Measurements from ENCODE around the gene SLC38A9. TPM values are rescaled to one million over a fixed set of nuclear protein-coding genes. Genes with fewer than 3 reads are reported as not detected.
"Not testable (repeated sequence)": the region's sequence is repeated elsewhere in the genome, so short reads cannot be mapped to it uniquely, and the experiment has no call there.

Gene SLC38A9
- total RNA-seq, 2 donors from 2014 or later = 14.8 to 20.8 TPM

DNA sequence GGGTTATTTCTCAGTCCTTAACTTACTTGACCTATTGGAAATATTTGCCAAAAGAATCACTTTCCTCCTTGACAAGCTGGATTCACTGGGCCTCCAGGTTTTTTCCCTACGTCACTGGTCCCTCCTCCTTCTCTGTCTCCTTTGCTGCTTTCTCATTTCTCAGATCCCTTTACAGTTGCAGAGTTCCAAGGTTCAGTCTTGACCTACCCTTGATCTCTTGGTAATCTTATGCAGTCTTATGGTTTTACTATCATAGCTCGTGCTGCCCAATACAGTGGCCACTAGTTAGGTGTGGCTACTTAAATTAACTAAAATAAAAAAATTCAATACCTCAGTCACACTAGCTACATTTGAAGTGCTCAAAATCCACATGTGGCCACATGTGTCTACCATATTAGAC lies 11.4 kb downstream of the SLC38A9 start:
- Histone ChIP-seq H3K27ac (no peak overlapping the region), H3K9me3 (no peaks in the 10 kb centered on the region), H3K4me3 (no peak overlapping the region), H3K27me3 (replicated peaks; ENCODE audit: insufficient read depth) (no peaks in the 10 kb centered on the region), H3K36me3 (no peaks in the 10 kb centered on the region), H3K4me1 (replicated peaks) (no peaks in the 10 kb centered on the region)
- 93% methylated on average over 2 of the region's 2 CpGs for WGBS
- no peak for DNase-seq (ENCODE audit: low spot score)
- TF ChIP-seq POLR2A (IDR thresholded peaks at IDR 0.05) = no peak
- intact Hi-C loops (cut with DNase I) = no loop called here

DNA sequence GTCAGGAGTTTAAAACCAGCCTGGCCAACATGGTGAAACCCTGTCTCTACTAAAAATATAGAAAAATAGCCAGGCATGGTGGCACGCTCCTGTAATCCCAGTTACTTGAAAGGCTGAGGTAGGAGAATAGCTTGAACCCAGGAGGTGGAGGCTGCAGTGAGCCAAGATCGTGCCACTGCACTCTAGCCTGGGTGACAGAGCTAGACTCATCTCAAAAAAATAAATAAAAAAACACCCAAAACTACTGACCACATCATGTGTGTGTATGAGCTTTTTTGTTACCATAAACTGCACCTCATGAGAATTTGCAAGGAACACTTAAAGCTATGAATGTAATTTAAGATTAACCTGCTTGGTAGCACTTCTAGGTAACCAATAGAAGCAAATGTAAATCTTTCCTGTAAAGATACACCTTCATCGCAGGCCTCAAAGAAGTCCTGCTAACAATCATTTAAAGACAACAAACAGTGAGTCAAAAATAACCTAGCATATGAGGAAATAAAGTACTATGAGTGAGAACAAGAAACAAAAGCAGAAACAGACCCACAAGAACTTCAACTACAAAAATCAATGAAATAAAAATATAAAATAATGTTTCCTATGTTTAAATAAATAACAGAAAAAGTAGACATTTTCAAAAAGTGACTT lies 13.0 kb downstream of the SLC38A9 start:
- H3K4me3 ChIP-seq = no peak overlapping the region
- no peaks in the 10 kb centered on the region for H3K36me3 ChIP-seq
- no peaks in the 10 kb centered on the region for H3K9me3 ChIP-seq
- no peaks in the 10 kb centered on the region for H3K27me3 ChIP-seq (replicated peaks; ENCODE audit: insufficient read depth)
- whole genome bisulfite sequencing = 80% methylated on average over 3 of the region's 3 CpGs
- intact Hi-C loops (cut with DNase I) = no loop called here
- DNase-seq (ENCODE audit: low spot score) = no peak
- H3K4me1 ChIP-seq (replicated peaks) = no peaks in the 10 kb centered on the region
- TF ChIP-seq POLR2AphosphoS5 (IDR thresholded peaks at IDR 0.05) (no peak), POLR2A (IDR thresholded peaks at IDR 0.05) (no peak)
- TF ChIP-seq, protein P1, sequence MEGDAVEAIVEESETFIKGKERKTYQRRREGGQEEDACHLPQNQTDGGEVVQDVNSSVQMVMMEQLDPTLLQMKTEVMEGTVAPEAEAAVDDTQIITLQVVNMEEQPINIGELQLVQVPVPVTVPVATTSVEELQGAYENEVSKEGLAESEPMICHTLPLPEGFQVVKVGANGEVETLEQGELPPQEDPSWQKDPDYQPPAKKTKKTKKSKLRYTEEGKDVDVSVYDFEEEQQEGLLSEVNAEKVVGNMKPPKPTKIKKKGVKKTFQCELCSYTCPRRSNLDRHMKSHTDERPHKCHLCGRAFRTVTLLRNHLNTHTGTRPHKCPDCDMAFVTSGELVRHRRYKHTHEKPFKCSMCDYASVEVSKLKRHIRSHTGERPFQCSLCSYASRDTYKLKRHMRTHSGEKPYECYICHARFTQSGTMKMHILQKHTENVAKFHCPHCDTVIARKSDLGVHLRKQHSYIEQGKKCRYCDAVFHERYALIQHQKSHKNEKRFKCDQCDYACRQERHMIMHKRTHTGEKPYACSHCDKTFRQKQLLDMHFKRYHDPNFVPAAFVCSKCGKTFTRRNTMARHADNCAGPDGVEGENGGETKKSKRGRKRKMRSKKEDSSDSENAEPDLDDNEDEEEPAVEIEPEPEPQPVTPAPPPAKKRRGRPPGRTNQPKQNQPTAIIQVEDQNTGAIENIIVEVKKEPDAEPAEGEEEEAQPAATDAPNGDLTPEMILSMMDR (IDR thresholded peaks at IDR 0.05) = no peak
- no peak overlapping the region for H3K27ac ChIP-seq

DNA sequence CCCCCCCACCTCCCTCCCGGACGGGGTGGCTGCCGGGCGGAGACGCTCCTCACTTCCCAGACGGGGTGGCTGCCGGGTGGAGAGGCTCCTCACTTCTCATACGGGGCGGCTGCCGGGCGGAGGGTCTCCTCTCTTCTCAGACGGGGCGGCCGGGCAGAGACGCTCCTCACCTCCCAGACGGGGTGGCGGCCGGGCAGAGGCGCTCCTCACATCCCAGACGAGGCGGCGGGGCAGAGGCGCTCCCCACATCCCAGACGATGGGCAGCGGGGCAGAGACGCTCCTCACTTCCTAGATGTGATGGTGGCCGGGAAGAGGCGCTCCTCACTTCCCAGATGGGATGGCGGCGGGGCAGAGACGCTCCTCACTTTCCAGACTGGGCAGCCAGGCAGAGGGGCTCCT lies 15.4 kb downstream of the SLC38A9 start:
- 94% methylated on average over 16 of the region's 31 CpGs for WGBS
- intact Hi-C loops (cut with DNase I); DNase-seq (ENCODE audit: low spot score); H3K27ac ChIP-seq; H3K4me1 ChIP-seq (replicated peaks); H3K27me3 ChIP-seq (replicated peaks; ENCODE audit: insufficient read depth); H3K9me3 ChIP-seq; H3K4me3 ChIP-seq; H3K36me3 ChIP-seq: not testable (repeated sequence)

DNA sequence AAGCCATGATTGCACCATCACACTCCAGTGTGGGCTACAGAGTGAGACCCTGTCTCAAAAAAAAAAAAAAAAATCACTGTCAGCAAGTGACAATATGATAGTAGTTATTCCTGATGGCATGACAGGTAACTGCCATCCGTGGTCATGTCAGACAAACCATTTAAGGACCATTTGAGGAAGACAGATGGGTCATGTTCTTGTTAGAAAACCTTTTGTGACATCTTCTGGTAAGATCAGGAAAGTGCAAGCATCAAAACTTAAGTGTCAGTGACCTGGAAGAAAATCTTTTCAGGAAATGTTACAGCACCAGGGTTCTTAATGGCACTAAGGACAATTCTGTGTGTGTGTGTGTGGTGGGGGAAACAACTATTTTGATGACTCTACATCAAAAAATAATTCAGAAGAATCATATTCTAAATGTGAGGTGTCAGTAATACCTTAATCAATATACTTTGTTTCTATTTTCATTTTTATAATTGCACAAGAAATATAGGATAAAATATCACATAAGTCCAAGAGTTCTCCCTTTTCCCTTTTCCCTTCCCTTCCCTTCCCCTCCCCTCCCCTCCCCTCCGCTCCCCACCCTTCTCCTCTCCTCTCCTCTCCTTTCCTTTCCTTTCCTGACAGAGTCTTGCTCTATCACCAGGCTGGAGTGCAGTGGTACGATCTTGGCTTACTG lies 17.8 kb downstream of the SLC38A9 start:
- Histone ChIP-seq H3K4me3 (no peak overlapping the region), H3K9me3 (no peaks in the 10 kb centered on the region), H3K27me3 (replicated peaks; ENCODE audit: insufficient read depth) (no peaks in the 10 kb centered on the region), H3K36me3 (no peaks in the 10 kb centered on the region), H3K4me1 (replicated peaks) (peaks cover 15% of the 10 kb centered on the region), H3K27ac (no peak overlapping the region)
- intact Hi-C loops (cut with DNase I) = loop anchor here (5.0 kb wide), 2 partner anchors 352 to 367 kb away; no protein-coding TSS in a partner anchor
- TF ChIP-seq, protein P1 (IDR thresholded peaks at IDR 0.05) = peak in 3 of 4 experiments; percentile 26 to 55 (median 45)
- TF ChIP-seq POLR2A (IDR thresholded peaks at IDR 0.05) (no peak), POLR2AphosphoS5 (IDR thresholded peaks at IDR 0.05) (peak; percentile 36)
- no peak for DNase-seq (ENCODE audit: low spot score)
- 71% methylated on average over 3 of the region's 3 CpGs for WGBS

DNA sequence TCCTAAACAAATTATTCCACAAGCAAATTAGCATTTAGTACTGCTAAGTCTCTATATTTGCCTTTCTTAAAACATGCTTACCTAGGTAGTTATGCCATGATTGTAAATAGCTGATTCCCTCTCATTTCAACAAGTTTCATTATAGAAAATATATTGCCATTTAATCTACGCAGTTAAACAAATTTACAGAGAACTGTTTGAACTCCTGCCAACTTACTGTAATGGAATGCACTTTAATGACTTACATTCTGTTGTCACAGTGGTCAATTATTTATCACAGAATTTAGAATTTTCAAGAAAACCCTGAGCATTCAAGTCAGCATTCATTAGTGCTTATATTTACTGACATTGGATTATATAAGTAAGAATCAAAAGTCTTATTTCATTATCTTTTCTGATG lies 19.6 kb downstream of the SLC38A9 start:
- DNase-seq (ENCODE audit: low spot score) = no peak
- WGBS = 27% methylated on average over 1 of the region's 1 CpG
- intact Hi-C loops (cut with DNase I) = loop anchor here (5.0 kb wide), 2 partner anchors 350 to 365 kb away; no protein-coding TSS in a partner anchor

More for the DNA sequence above, 19.6 kb downstream of the SLC38A9 start:
- Histone ChIP-seq H3K9me3 (no peaks in the 10 kb centered on the region), H3K4me3 (no peak overlapping the region), H3K27me3 (replicated peaks; ENCODE audit: insufficient read depth) (no peaks in the 10 kb centered on the region), H3K36me3 (no peaks in the 10 kb centered on the region), H3K27ac (no peak overlapping the region), H3K4me1 (replicated peaks) (peaks cover 15% of the 10 kb centered on the region)
- TF ChIP-seq POLR2A (IDR thresholded peaks at IDR 0.05) (no peak), POLR2AphosphoS5 (IDR thresholded peaks at IDR 0.05) (no peak)
- TF ChIP-seq, protein P1 (IDR thresholded peaks at IDR 0.05) = no peak

All from prostate gland (tissue), 2 donors.